OCI-LY7 (cell line): ENCODE results near the gene RXRG. TPM values are rescaled to one million over a fixed set of nuclear protein-coding genes. Genes with fewer than 3 reads are reported as not detected.

Experiments
- BruUV-seq: library from RNA; stranded (reverse); fragments of 400-500 nt; replicated peaks from 2 replicates; lab custom pipeline; 2021; lab: Mats Ljungman, UMichigan
- CTCF ChIA-PET: fragments of 300-600 bp; sonication (Branson Sonifier 250); formaldehyde crosslinking; loops from one replicate; lab custom pipeline; 2022; ENCODE audit warnings: antibody characterized with exemption; ENCODE audit not compliant: unreplicated experiment; lab: Charles Lee
- POLR2A ChIA-PET: fragments of 300-600 bp; sonication (Branson Sonifier 250); formaldehyde crosslinking; loops from one replicate; lab custom pipeline; 2022; ENCODE audit warnings: antibody characterized with exemption; lab: Charles Lee
- DNase-seq: peaks from one replicate; pipeline ENCODE4 v3.0.0-alpha.2; 2015; ENCODE audit warnings: low spot score
- H2AFZ ChIP-seq: fragments of 200-600 bp; sonication (generic), shearing (Covaris generic); 2 replicates; pipeline ENCODE4 v1.6.1; 2014; ENCODE audit warnings: mild to moderate bottlenecking, antibody characterized with exemption, low read length, moderate library complexity
- H3K27ac ChIP-seq: fragments of 200-600 bp; sonication (generic); 2 replicates; pipeline ENCODE4 v1.5.1; 2014; ENCODE audit warnings: mixed run types, low read depth, mild to moderate bottlenecking, moderate library complexity, low read length, inconsistent platforms; ENCODE audit not compliant: poor library complexity, severe bottlenecking
- H3K36me3 ChIP-seq: fragments of 200-600 bp; sonication (generic); 2 replicates; pipeline ENCODE4 v1.6.1; 2014; ENCODE audit warnings: mild to moderate bottlenecking, antibody characterized with exemption, low read length, moderate library complexity, mixed read lengths; ENCODE audit not compliant: insufficient read depth
- H3K4me1 ChIP-seq: fragments of 200-600 bp; sonication (generic); 2 replicates; pipeline ENCODE4 v1.5.1; 2014; ENCODE audit warnings: mild to moderate bottlenecking, low read length; ENCODE audit not compliant: insufficient read depth, poor library complexity, severe bottlenecking
- H3K4me2 ChIP-seq: fragments of 200-600 bp; sonication (generic); 2 replicates; pipeline ENCODE4 v1.6.1; 2014; ENCODE audit warnings: mild to moderate bottlenecking, low read length
- H3K4me3 ChIP-seq: fragments of 200-600 bp; sonication (generic); 2 replicates; pipeline ENCODE4 v1.5.1; 2014; ENCODE audit warnings: mild to moderate bottlenecking, low read depth, low read length; ENCODE audit not compliant: poor library complexity, severe bottlenecking
- H3K79me2 ChIP-seq: fragments of 200-600 bp; sonication (generic); 2 replicates; pipeline ENCODE4 v1.6.1; 2016; ENCODE audit warnings: low read depth, mild to moderate bottlenecking, low read length, moderate library complexity, mixed read lengths; ENCODE audit not compliant: insufficient read depth
- H3K9me2 ChIP-seq: fragments of 200-600 bp; sonication (generic); 2 replicates; pipeline ENCODE4 v1.6.1; 2016; ENCODE audit warnings: mild to moderate bottlenecking, low read length, mixed read lengths; ENCODE audit not compliant: insufficient read depth
- H3K9me3 ChIP-seq: fragments of 200-600 bp; sonication (generic); 2 replicates; pipeline ENCODE4 v1.6.1; 2014; ENCODE audit warnings: mild to moderate bottlenecking, mixed run types, low read length, mixed read lengths
- H4K20me1 ChIP-seq: fragments of 200-600 bp; sonication (generic); 2 replicates; pipeline ENCODE4 v1.6.1; 2014; ENCODE audit warnings: mild to moderate bottlenecking, antibody characterized with exemption, low read length, moderate library complexity, mixed read lengths; ENCODE audit not compliant: insufficient read depth
- EZH2phosphoT487 ChIP-seq: fragments of 200-600 bp; sonication (generic); IDR thresholded peaks from 2 replicates; pipeline ENCODE4 v1.6.1; 2018; ENCODE audit warnings: low read depth, borderline replicate concordance, mild to moderate bottlenecking, mixed run types, antibody characterized with exemption, low read length, moderate library complexity, mixed read lengths
- intact Hi-C: fragments of 100-400 bp; cut with micrococcal nuclease; formaldehyde crosslinking; loops from one replicate; pipeline ENCODE4 v1.10.0; 2022; ENCODE audit not compliant: unreplicated experiment
- total RNA-seq, 2 experiments: library from RNA; depleted of rRNA in 1 of 2; stranded (reverse); fragments of >200 nt in 1 of 2; shearing (Covaris generic) in 1 of 2; gene quantifications; 2 replicates each; pipeline ENCODE4 v1.2.3, GENCODE V29; 2014 to 2022
- TF ChIP-seq, protein P1 (sequence below): fragments of 200-600 bp; sonication (generic); conservative IDR thresholded peaks from 2 replicates; pipeline ENCODE4 v1.5.1; 2014; ENCODE audit warnings: mild to moderate bottlenecking, antibody characterized with exemption, low read length, moderate library complexity, mixed read lengths

Gene RXRG
- total RNA-seq, 2 experiments from 2014 or later, result not detected

DNA sequence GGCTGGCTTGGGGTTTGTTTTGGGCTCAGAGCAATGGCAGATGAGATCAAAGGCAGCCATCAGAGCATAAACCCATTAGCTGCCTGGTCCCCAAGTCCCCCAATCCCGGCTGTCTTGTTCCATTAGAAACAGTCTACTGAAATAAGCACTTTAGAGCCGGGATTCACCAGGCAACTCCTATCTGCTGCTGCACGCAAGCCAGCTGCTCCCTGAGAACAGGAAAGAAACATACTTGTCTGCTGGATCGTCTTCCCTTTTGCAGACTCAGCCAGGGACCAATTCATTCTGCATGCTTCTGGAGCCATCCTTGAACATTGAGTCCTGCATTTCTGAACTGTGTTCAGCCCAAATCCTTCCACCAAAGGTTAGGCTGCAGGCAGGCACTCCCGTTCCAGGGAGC is 21.8 kb downstream of the RXRG start:
- Histone ChIP-seq H3K79me2 (no peaks in the 10 kb centered on the region), H3K4me3 (no peak overlapping the region), H3K9me3 (no peaks in the 10 kb centered on the region), H3K9me2 (no peaks in the 10 kb centered on the region), H2AFZ (no peak overlapping the region), H3K4me1 (no peaks in the 10 kb centered on the region), H3K27ac (no peak overlapping the region), H3K4me2 (no peak overlapping the region), H4K20me1 (no peaks in the 10 kb centered on the region), H3K36me3 (no peaks in the 10 kb centered on the region)
- no peak for DNase-seq
- ChIA-PET POLR2A (no interaction called here), CTCF (no interaction called here)
- no TSS peak for BruUV-seq
- no peak for TF ChIP-seq EZH2phosphoT487
- TF ChIP-seq, protein P1, sequence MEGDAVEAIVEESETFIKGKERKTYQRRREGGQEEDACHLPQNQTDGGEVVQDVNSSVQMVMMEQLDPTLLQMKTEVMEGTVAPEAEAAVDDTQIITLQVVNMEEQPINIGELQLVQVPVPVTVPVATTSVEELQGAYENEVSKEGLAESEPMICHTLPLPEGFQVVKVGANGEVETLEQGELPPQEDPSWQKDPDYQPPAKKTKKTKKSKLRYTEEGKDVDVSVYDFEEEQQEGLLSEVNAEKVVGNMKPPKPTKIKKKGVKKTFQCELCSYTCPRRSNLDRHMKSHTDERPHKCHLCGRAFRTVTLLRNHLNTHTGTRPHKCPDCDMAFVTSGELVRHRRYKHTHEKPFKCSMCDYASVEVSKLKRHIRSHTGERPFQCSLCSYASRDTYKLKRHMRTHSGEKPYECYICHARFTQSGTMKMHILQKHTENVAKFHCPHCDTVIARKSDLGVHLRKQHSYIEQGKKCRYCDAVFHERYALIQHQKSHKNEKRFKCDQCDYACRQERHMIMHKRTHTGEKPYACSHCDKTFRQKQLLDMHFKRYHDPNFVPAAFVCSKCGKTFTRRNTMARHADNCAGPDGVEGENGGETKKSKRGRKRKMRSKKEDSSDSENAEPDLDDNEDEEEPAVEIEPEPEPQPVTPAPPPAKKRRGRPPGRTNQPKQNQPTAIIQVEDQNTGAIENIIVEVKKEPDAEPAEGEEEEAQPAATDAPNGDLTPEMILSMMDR, result no peak
- intact Hi-C loops, result no loop called here

DNA sequence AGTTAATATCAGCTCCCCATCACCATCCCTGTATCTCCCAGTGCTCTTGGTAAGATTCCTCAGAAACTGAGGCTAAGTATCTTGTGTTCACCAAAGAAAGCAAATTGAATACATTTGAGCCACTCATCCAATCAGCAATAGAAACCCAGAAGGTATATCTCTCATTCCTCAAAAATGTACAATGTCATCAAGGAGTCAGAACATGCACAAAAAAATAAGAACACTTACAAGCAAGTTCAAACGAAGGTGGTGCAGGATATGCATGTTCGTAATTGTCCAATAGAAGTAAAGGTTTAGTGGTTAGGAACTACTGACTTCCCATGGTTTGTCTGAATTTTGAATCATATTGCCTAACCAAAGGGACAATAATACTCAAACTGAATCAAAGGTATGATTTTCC is 24.3 kb downstream of the RXRG start:
- Histone ChIP-seq H4K20me1 (no peaks in the 10 kb centered on the region), H3K9me2 (no peaks in the 10 kb centered on the region), H3K4me2 (no peak overlapping the region), H3K27ac (no peak overlapping the region), H3K79me2 (no peaks in the 10 kb centered on the region), H3K4me1 (no peaks in the 10 kb centered on the region), H2AFZ (no peak overlapping the region), H3K36me3 (no peaks in the 10 kb centered on the region), H3K9me3 (no peaks in the 10 kb centered on the region), H3K4me3 (no peak overlapping the region)
- ChIA-PET CTCF (no interaction called here), POLR2A (no interaction called here)
- no peak for DNase-seq
- BruUV-seq, result no TSS peak
- intact Hi-C loops, result no loop called here
- no peak for TF ChIP-seq EZH2phosphoT487
- TF ChIP-seq, protein P1, result no peak

GRCh38 chr1:165419839-165420238 is 25.1 kb downstream of the RXRG start:
- no TSS peak for BruUV-seq
- Histone ChIP-seq H3K4me1 (no peaks in the 10 kb centered on the region), H2AFZ (no peak overlapping the region), H3K4me3 (no peak overlapping the region), H3K27ac (no peak overlapping the region), H3K9me2 (no peaks in the 10 kb centered on the region), H3K4me2 (no peak overlapping the region), H4K20me1 (no peaks in the 10 kb centered on the region), H3K36me3 (no peaks in the 10 kb centered on the region), H3K9me3 (no peaks in the 10 kb centered on the region), H3K79me2 (no peaks in the 10 kb centered on the region)
- no peak for DNase-seq
- POLR2A ChIA-PET, result no interaction called here
- intact Hi-C loops, result no loop called here
- no peak for TF ChIP-seq EZH2phosphoT487
- TF ChIP-seq, protein P1, result no peak
- CTCF ChIA-PET, result no interaction called here
